ENCODE results near the gene PRIM2.
A peak's percentile ranks its signal among the peaks of the same experiment; 100 is the strongest.
"Not testable (repeated sequence)": the region's sequence is repeated elsewhere in the genome, so short reads cannot be mapped to it uniquely, and the experiment has no call there.

The PRIM2 gene, protein sequence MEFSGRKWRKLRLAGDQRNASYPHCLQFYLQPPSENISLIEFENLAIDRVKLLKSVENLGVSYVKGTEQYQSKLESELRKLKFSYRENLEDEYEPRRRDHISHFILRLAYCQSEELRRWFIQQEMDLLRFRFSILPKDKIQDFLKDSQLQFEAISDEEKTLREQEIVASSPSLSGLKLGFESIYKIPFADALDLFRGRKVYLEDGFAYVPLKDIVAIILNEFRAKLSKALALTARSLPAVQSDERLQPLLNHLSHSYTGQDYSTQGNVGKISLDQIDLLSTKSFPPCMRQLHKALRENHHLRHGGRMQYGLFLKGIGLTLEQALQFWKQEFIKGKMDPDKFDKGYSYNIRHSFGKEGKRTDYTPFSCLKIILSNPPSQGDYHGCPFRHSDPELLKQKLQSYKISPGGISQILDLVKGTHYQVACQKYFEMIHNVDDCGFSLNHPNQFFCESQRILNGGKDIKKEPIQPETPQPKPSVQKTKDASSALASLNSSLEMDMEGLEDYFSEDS

GRCh38 chr6:57317060-57317943 is at the start of gene PRIM2:
Gene PRIM2, plus strand, starts transcription at chr6:57317630. Its CDS starts 816 bp downstream, at chr6:57318446.
- DNase-seq (ENCODE audit: low read depth in 2 of 2) = peak; percentile 69 to 75

GRCh38 chr6:57268294-57268640 is 49.2 kb upstream of the PRIM2 start:
- DNase-seq (ENCODE audit: low read depth in 2 of 2) = no peak

- not testable (repeated sequence) for DNase-seq (ENCODE audit: low read depth in 2 of 2)
These were observed 43.2 kb upstream of the PRIM2 start for GRCh38 chr6:57274113-57274824.

GRCh38 chr6:57275384-57275783 is 42.0 kb upstream of the PRIM2 start:
- DNase-seq (ENCODE audit: low read depth in 2 of 2) = no peak

DNA sequence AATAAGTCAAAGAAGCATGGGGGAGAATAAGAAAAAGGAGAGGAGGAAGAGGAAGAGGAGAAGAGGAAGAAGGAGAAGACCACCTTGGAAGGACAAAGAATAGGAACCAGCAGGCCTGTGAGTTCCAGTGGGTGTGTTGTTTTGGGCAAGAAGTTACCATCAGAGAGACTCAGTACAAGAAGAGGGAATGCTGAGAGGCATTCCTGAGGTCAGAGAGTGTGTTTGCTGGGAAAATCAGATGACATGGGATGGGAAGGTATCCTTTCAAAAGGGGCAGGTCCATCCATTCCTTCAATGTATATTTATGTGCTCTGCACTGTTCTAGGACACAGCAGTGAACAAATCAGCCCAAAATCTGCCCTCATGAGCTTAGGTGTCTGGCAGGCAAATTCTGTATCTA is 40.5 kb upstream of the PRIM2 start:
- no peak for DNase-seq (ENCODE audit: low read depth in 2 of 2)

DNA sequence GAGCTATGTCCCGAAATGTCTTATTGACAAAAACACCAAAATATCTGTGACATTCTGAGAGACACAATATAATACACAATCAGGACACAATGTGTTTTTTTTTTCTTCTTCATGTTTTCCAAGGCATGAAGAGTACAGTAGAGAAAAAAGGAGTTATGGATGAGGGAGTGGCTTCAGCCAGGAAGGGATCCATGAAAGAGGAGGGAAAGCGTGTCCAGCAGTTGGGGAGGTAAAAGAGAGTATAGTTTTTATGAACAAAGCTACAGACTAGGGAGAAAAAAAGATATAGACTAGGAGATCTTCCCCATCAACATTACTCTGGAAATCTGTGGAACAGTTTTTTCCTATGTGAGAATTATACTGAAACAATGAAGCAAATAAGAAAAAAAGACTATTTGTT is 38.9 kb upstream of the PRIM2 start:
- DNase-seq (ENCODE audit: low read depth in 2 of 2) = no peak

GRCh38 chr6:57279013-57279412 is 38.4 kb upstream of the PRIM2 start:
- DNase-seq (ENCODE audit: low read depth in 2 of 2) = no peak

- no peak for DNase-seq (ENCODE audit: low read depth in 2 of 2)
These were observed 34.3 kb upstream of the PRIM2 start for GRCh38 chr6:57283106-57283505.

DNA sequence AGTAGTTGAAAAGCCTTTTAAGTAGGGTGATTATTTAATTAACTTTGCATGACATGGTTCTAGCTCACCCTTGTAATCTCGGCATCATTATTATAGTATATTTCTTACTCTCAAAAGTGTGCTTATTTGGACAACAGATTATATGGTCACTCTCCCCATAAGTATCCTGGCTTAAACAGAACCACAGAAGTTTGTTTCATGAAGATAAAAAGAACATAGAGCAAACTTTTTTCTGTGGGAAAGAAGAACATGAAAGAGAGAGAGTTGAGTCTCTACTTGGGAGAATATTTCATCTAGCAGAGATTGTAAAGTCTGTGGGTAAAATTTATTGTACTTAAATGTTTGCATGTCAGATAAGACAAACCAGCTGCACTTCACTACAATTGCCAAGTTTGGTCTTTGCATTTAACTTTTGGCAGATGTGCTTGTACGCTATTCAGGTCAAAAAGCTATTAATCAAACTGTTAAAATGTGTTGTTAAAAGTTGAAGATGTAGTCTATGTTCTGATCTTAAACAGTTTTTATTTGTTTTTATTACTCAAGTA is 33.4 kb upstream of the PRIM2 start:
- no peak for DNase-seq (ENCODE audit: low read depth in 2 of 2)

- DNase-seq (ENCODE audit: low read depth in 2 of 2) = not testable (repeated sequence)
These were observed 29.3 kb upstream of the PRIM2 start for GRCh38 chr6:57288136-57288535.

DNA sequence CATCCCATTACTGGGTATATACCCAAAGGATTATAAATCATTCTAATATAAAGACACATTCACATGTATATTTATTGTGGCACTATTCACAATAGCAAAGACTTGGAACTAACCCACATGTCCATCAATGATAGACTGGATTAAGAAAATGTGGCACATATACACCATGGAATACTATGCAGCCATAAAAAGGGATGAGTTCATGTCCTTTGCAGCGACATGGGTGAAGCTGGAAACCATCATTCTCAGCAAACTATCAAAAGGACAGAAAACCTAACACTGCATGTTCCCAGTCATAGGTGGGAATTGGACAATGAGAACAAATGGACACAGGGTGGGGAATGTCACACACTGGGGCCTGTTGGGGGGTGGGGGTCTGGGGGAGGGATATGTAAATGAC is 24.0 kb upstream of the PRIM2 start:
- not testable (repeated sequence) for DNase-seq (ENCODE audit: low read depth in 2 of 2)

GRCh38 chr6:57294862-57295445 is 22.5 kb upstream of the PRIM2 start:
- DNase-seq (ENCODE audit: low read depth in 2 of 2) = no peak

- no peak for DNase-seq (ENCODE audit: low read depth in 2 of 2)
These were observed 19.9 kb upstream of the PRIM2 start for GRCh38 chr6:57297505-57297904.

GRCh38 chr6:57298741-57299140 is 18.7 kb upstream of the PRIM2 start:
- DNase-seq (ENCODE audit: low read depth in 2 of 2) = no peak

DNA sequence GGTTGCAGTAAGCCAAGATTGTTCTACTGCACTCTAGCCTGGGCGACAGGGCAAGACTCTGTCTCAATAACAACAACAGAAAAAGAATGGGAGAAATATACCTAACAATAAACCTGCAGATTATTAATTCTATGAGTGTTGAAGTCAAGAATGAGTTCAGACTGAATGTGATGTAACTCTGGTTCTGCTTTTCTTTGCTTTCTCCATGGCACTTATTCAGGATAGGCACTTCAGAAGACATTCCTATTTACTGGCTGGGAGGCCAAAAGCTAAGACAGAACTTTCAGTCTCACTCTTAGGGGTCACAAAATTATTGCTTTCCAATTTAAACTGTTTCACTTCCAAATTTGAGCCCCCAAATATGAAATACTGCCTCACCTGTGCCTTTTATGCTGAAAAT is 15.7 kb upstream of the PRIM2 start:
- no peak for DNase-seq (ENCODE audit: low read depth in 2 of 2)

DNA sequence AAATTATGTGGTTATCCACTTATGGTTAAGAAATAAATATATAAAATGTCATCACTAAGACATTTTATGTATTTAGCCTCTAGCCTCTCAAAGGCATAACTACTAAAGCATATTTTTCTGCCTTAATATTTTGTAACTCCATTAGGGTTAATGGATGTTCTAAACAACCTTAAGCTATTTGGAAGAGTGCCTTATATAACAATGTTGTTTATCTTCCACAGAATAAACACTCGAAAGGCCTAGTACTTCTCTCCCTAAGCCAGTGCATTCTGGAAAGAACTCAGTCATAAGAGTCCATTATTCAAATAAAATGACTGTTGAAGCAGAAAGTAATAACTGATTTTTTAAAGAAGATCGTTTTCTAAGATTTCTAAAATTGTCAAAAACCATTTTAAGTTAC is 15.0 kb upstream of the PRIM2 start:
- DNase-seq (ENCODE audit: low read depth in 2 of 2) = no peak

GRCh38 chr6:57303931-57304681 is 13.3 kb upstream of the PRIM2 start:
- no peak for DNase-seq (ENCODE audit: low read depth in 2 of 2)

DNA sequence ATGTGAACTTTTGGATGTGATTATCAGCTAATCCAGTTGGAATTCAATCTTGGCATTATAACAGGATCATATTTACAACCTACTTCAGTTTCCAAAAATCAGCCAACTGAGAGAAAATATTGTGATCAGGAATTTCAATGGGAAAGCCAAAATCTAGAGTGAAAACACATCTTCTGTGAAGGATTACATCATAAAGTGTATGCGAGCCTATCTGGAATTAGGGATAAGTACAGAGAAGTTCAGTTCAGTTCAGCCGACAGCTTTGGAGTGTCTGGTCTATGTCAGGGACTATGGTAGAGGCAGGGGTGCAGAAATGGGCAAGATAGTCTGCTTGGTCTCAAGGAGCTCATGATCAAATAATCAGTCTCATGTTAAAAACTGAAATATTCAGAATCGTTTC is 12.3 kb upstream of the PRIM2 start:
- no peak for DNase-seq (ENCODE audit: low read depth in 2 of 2)

GRCh38 chr6:57305761-57306160 is 11.7 kb upstream of the PRIM2 start:
- DNase-seq (ENCODE audit: low read depth in 2 of 2) = no peak

- DNase-seq (ENCODE audit: low read depth in 2 of 2) = no peak
These were observed 11.2 kb upstream of the PRIM2 start for GRCh38 chr6:57306273-57306672.

DNA sequence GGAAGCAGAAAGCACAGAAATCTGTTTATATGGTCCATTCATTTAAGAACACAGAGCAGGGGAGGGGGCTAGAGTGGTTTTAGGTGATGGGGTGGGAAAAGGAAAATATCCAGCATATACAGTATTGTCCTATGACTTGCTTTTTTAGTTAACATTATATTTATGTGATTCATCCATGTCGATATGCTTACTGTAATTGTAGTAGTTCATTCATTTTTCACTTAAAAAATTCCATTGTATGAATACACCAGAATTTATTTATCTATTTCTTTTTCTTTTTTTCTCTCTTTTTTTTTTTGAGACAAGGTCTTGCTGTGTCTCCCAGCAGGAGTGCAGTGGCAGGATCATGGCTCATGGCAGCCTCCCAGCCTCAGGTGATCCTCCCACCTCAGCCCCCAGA is 9.6 kb upstream of the PRIM2 start:
- no peak for DNase-seq (ENCODE audit: low read depth in 2 of 2)
